Measurements from ENCODE around the gene CCDC57. TPM values are rescaled to one million over a fixed set of nuclear protein-coding genes. Genes with fewer than 3 reads are reported as not detected.

CCDC57 gene
- total RNA-seq, 1 experiment from 2014 or later, result 140 TPM

GRCh38 chr17:82179412-82179811 is 33.2 kb downstream of the CCDC57 start:
- Histone ChIP-seq H3K4me3 (no peak overlapping the region), H3K27me3 (ENCODE audit: insufficient read depth, low read depth) (no peaks in the 10 kb centered on the region), H3K4me2 (no peak overlapping the region), H3K9me3 (ENCODE audit: insufficient read depth, low read depth) (no peaks in the 10 kb centered on the region), H3K27ac (no peak overlapping the region), H3K36me3 (ENCODE audit: low read depth) (no peaks in the 10 kb centered on the region), H3K79me2 (ENCODE audit: low read depth) (no peaks in the 10 kb centered on the region), H2AFZ (no peak overlapping the region), H3K4me1 (replicated peaks; ENCODE audit: insufficient read depth) (no peaks in the 10 kb centered on the region), H3K9me2 (ENCODE audit: insufficient read depth) (no peaks in the 10 kb centered on the region), H3F3A (ENCODE audit: insufficient read depth, low read depth) (no peaks in the 10 kb centered on the region), H4K20me1 (ENCODE audit: insufficient read depth) (no peaks in the 10 kb centered on the region)
- no peak for TF ChIP-seq CTCF (conservative IDR thresholded peaks at IDR 0.05)
- no peak for TF ChIP-seq EZH2 (IDR thresholded peaks at IDR 0.05; ENCODE audit: low read depth)
- no peak for DNase-seq
- intact Hi-C loops (cut with micrococcal nuclease; ENCODE audit: unreplicated experiment), result no loop called here
- ChIA-PET POLR2A (ENCODE audit: unreplicated experiment) (no interaction called here), CTCF (no interaction called here)
- no TSS peak for BruUV-seq (replicated peaks)

GRCh38 chr17:82178499-82179261 is 34.0 kb downstream of the CCDC57 start:
- no TSS peak for BruUV-seq (replicated peaks)
- CTCF ChIA-PET, result no interaction called here

GRCh38 chr17:82177761-82178498 is 34.7 kb downstream of the CCDC57 start:
- H3K4me3 ChIP-seq, result no peak overlapping the region
- H2AFZ ChIP-seq, result no peak overlapping the region
- no peak for DNase-seq
- H3K9me2 ChIP-seq (ENCODE audit: insufficient read depth), result no peaks in the 10 kb centered on the region
- no peaks in the 10 kb centered on the region for H3K79me2 ChIP-seq (ENCODE audit: low read depth)
- no peak overlapping the region for H3K4me2 ChIP-seq
- H3K9me3 ChIP-seq (ENCODE audit: insufficient read depth, low read depth), result no peaks in the 10 kb centered on the region
- ChIA-PET CTCF (no interaction called here), POLR2A (ENCODE audit: unreplicated experiment) (no interaction called here)
- intact Hi-C loops (cut with micrococcal nuclease; ENCODE audit: unreplicated experiment), result no loop called here
- H3K27ac ChIP-seq, result no peak overlapping the region
- no peaks in the 10 kb centered on the region for H3F3A ChIP-seq (ENCODE audit: insufficient read depth, low read depth)
- TF ChIP-seq EZH2 (IDR thresholded peaks at IDR 0.05; ENCODE audit: low read depth), result no peak
- TF ChIP-seq CTCF (conservative IDR thresholded peaks at IDR 0.05), result no peak
- no peaks in the 10 kb centered on the region for H4K20me1 ChIP-seq (ENCODE audit: insufficient read depth)
- H3K36me3 ChIP-seq (ENCODE audit: low read depth), result no peaks in the 10 kb centered on the region
- no peaks in the 10 kb centered on the region for H3K4me1 ChIP-seq (replicated peaks; ENCODE audit: insufficient read depth)
- BruUV-seq (replicated peaks), result no TSS peak
- H3K27me3 ChIP-seq (ENCODE audit: insufficient read depth, low read depth), result no peaks in the 10 kb centered on the region

More at GRCh38 chr17:82178499-82179261, 34.0 kb downstream of the CCDC57 start:
- no peaks in the 10 kb centered on the region for H3K9me3 ChIP-seq (ENCODE audit: insufficient read depth, low read depth)
- no peak overlapping the region for H3K27ac ChIP-seq
- no peak for DNase-seq
- H3K36me3 ChIP-seq (ENCODE audit: low read depth), result no peaks in the 10 kb centered on the region
- H3K4me3 ChIP-seq, result no peak overlapping the region
- no peaks in the 10 kb centered on the region for H4K20me1 ChIP-seq (ENCODE audit: insufficient read depth)
- POLR2A ChIA-PET (ENCODE audit: unreplicated experiment), result no interaction called here
- no peaks in the 10 kb centered on the region for H3K79me2 ChIP-seq (ENCODE audit: low read depth)
- H3K27me3 ChIP-seq (ENCODE audit: insufficient read depth, low read depth), result no peaks in the 10 kb centered on the region
- H3F3A ChIP-seq (ENCODE audit: insufficient read depth, low read depth), result no peaks in the 10 kb centered on the region
- intact Hi-C loops (cut with micrococcal nuclease; ENCODE audit: unreplicated experiment), result no loop called here
- no peaks in the 10 kb centered on the region for H3K4me1 ChIP-seq (replicated peaks; ENCODE audit: insufficient read depth)
- TF ChIP-seq EZH2 (IDR thresholded peaks at IDR 0.05; ENCODE audit: low read depth) (no peak), CTCF (conservative IDR thresholded peaks at IDR 0.05) (no peak)
- H2AFZ ChIP-seq, result no peak overlapping the region
- no peak overlapping the region for H3K4me2 ChIP-seq
- H3K9me2 ChIP-seq (ENCODE audit: insufficient read depth), result no peaks in the 10 kb centered on the region

Measured in PC-9 (cell line).